SK-N-MC (cell line): ENCODE measurements around the gene SIPA1L3.

Experiments
- EZH2 ChIP-seq: fragments of 200-600 bp; sonication (generic); IDR thresholded peaks from one replicate; pipeline ENCODE4 v1.6.1; 2017; ENCODE audit warnings: antibody characterized with exemption
- POLR2AphosphoS5 ChIP-seq: IDR thresholded peaks from 2 replicates; pipeline ENCODE4 v1.6.1; 2012; ENCODE audit warnings: mild to moderate bottlenecking, low read depth, low read length, borderline replicate concordance

DNA sequence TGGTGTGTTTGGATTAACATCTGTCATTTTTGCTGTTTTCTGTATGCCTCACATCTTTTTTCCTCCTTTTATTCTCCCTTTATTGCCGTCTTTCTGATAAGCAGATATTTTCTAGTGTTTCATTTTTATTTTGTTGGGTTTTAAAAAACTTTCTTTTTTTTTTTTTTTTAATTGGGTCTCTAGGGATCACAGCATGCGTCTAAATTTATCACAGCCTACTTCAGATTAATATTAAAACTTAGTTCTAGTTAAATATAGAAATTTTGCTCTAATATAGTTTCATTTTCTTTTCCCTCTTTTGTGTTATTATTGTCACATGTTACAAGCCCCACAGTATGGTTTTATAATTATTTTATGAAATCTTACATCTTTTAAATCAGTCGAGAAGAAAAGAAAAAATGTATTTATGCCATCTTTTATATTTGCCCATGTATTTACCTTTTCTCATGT lies 52.7 kb downstream of the SIPA1L3 start:
- TF ChIP-seq POLR2AphosphoS5 (no peak), EZH2 (no peak)
